PC-9 (cell line): ENCODE data around the gene RNF126. TPM values are rescaled to one million over a fixed set of nuclear protein-coding genes. Genes with fewer than 3 reads are reported as not detected.
A peak's percentile ranks its signal among the peaks of the same experiment; 100 is the strongest.
"Not testable (repeated sequence)": the region's sequence is repeated elsewhere in the genome, so short reads cannot be mapped to it uniquely, and the experiment has no call there.

Experiments
- BruUV-seq: library from RNA; stranded (reverse); fragments of 400-500 nt; replicated peaks from 2 replicates; lab custom pipeline; 2021; lab: Mats Ljungman, UMichigan
- CTCF ChIA-PET: fragments of 300-600 bp; sonication (Branson Sonifier 250); formaldehyde crosslinking; loops from one replicate; lab custom pipeline; 2022; ENCODE audit warnings: antibody characterized with exemption; lab: Charles Lee
- POLR2A ChIA-PET: fragments of 300-600 bp; sonication (Branson Sonifier 250); formaldehyde crosslinking; loops from one replicate; lab custom pipeline; 2022; ENCODE audit warnings: antibody characterized with exemption; ENCODE audit not compliant: unreplicated experiment; lab: Charles Lee
- DNase-seq, 2 experiments: peaks; one replicate each; pipeline versions ENCODE4 v3.0.0 to v3.0.0-alpha.2; 2015 to 2022; ENCODE audit warnings: mixed read lengths in 1 of 2
- H2AFZ ChIP-seq: fragments of 200-600 bp; sonication (generic); 2 replicates; pipeline ENCODE4 v1.8.1; 2017; ENCODE audit warnings: antibody characterized with exemption
- H3F3A ChIP-seq: fragments of 200-600 bp; sonication (generic); 2 replicates; pipeline ENCODE4 v1.8.1; 2017; ENCODE audit warnings: antibody characterized with exemption, mild to moderate bottlenecking, low read depth; ENCODE audit not compliant: insufficient read depth
- H3K27ac ChIP-seq: fragments of 200-600 bp; sonication (generic); 2 replicates; pipeline ENCODE4 v1.6.1; 2016; ENCODE audit warnings: mixed run types
- H3K27me3 ChIP-seq: fragments of 200-600 bp; sonication (generic); 2 replicates; pipeline ENCODE4 v1.6.1; 2016; ENCODE audit warnings: low read depth, mixed run types; ENCODE audit not compliant: insufficient read depth
- H3K36me3 ChIP-seq: fragments of 200-600 bp; sonication (generic); 2 replicates; pipeline ENCODE4 v1.6.1; 2016; ENCODE audit warnings: low read depth, mixed run types
- H3K4me1 ChIP-seq: fragments of 200-600 bp; sonication (generic); replicated peaks from 2 replicates; pipeline ENCODE4 v1.6.1; 2016; ENCODE audit warnings: mixed run types; ENCODE audit not compliant: insufficient read depth
- H3K4me2 ChIP-seq: fragments of 200-600 bp; sonication (generic); 2 replicates; pipeline ENCODE4 v1.6.1; 2017; ENCODE audit warnings: mixed run types
- H3K4me3 ChIP-seq: fragments of 200-600 bp; sonication (generic); 2 replicates; pipeline ENCODE4 v1.6.1; 2016; ENCODE audit warnings: mixed run types
- H3K79me2 ChIP-seq: fragments of 200-600 bp; sonication (generic); 2 replicates; pipeline ENCODE4 v1.6.1; 2017; ENCODE audit warnings: low read depth, mixed run types
- H3K9me2 ChIP-seq: fragments of 200-600 bp; sonication (generic); 2 replicates; pipeline ENCODE4 v1.8.1; 2017; ENCODE audit warnings: mild to moderate bottlenecking; ENCODE audit not compliant: insufficient read depth
- H3K9me3 ChIP-seq: fragments of 200-600 bp; sonication (generic); 2 replicates; pipeline ENCODE4 v1.8.1; 2016; ENCODE audit warnings: low read depth; ENCODE audit not compliant: insufficient read depth
- H4K20me1 ChIP-seq: fragments of 200-600 bp; sonication (generic); 2 replicates; pipeline ENCODE4 v1.8.1; 2017; ENCODE audit not compliant: insufficient read depth
- EZH2 ChIP-seq: fragments of 200-600 bp; sonication (generic); IDR thresholded peaks from 2 replicates; pipeline ENCODE4 v1.8.0; 2017; ENCODE audit warnings: antibody characterized with exemption, low read depth
- intact Hi-C: fragments of 100-400 bp; cut with micrococcal nuclease; formaldehyde crosslinking; loops from one replicate; pipeline ENCODE4 v1.10.0; 2022; ENCODE audit not compliant: unreplicated experiment
- total RNA-seq: library from RNA; stranded (reverse); gene quantifications from 2 replicates; pipeline ENCODE4 v1.2.3, GENCODE V29; 2021
- TF ChIP-seq, protein P1 (sequence below): fragments of 200-600 bp; sonication (generic); conservative IDR thresholded peaks from 2 replicates; pipeline ENCODE4 v1.6.1; 2017; ENCODE audit warnings: mixed run types, antibody characterized with exemption, mild to moderate bottlenecking, moderate library complexity

Gene RNF126
- total RNA-seq, 1 experiment from 2014 or later: 54.4 TPM

DNA sequence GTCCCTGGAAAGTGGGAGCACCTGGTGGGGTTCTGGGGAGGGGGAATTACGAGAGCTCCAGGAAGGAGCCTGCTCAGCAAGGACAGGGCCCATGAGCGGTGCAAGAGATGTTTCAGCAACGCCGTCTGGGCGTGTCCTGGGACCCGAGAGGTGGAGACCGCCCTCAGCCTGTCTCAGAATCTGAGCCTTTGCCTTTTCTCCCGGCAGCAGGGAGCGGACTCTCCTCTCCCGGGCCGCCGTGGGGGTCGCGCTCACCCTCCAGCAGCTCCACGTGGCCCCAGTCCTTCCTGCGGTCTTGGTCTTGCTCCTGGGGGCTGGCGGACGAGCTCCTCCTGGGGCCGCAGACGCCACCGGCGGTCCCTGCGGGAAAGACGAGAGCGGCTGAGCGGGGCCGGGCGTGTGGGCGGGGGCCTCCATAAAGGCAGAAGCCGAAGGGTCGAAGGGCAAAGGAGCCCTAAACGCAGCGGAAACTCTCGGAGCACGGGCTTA, 30.4 kb downstream of the RNF126 start:
- 0 out of 2 replicates have a peak, but pooled peaks cover 7% of the 10 kb centered on the region for H3K36me3 ChIP-seq
- intact Hi-C loops: no loop called here
- DNase-seq: peak in 1 of 2 experiments; percentile 50
- H3K9me3 ChIP-seq: no peaks in the 10 kb centered on the region
- no peaks in the 10 kb centered on the region for H3K27me3 ChIP-seq
- H3K9me2 ChIP-seq: no peaks in the 10 kb centered on the region
- CTCF ChIA-PET: no interaction called here
- H3K79me2 ChIP-seq: peaks cover 34% of the 10 kb centered on the region
- BruUV-seq: no TSS peak
- peak overlapping the region; percentile 87 for H3K4me3 ChIP-seq
- H3K4me1 ChIP-seq: peaks cover 8% of the 10 kb centered on the region
- TF ChIP-seq EZH2: no peak
- TF ChIP-seq, protein P1, sequence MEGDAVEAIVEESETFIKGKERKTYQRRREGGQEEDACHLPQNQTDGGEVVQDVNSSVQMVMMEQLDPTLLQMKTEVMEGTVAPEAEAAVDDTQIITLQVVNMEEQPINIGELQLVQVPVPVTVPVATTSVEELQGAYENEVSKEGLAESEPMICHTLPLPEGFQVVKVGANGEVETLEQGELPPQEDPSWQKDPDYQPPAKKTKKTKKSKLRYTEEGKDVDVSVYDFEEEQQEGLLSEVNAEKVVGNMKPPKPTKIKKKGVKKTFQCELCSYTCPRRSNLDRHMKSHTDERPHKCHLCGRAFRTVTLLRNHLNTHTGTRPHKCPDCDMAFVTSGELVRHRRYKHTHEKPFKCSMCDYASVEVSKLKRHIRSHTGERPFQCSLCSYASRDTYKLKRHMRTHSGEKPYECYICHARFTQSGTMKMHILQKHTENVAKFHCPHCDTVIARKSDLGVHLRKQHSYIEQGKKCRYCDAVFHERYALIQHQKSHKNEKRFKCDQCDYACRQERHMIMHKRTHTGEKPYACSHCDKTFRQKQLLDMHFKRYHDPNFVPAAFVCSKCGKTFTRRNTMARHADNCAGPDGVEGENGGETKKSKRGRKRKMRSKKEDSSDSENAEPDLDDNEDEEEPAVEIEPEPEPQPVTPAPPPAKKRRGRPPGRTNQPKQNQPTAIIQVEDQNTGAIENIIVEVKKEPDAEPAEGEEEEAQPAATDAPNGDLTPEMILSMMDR: no peak
- H3F3A ChIP-seq: 0 out of 2 replicates have a peak, but pooled peaks cover 8% of the 10 kb centered on the region
- POLR2A ChIA-PET: interaction anchor here (0.6 kb wide), 1 partner anchor 79 kb away, joined by 6 read pairs; no protein-coding TSS in a partner anchor
- no peak overlapping the region for H3K27ac ChIP-seq
- peak overlapping the region; percentile 97 for H2AFZ ChIP-seq
- peaks cover 11% of the 10 kb centered on the region for H4K20me1 ChIP-seq
- H3K4me2 ChIP-seq: peak overlapping the region; percentile 97

DNA sequence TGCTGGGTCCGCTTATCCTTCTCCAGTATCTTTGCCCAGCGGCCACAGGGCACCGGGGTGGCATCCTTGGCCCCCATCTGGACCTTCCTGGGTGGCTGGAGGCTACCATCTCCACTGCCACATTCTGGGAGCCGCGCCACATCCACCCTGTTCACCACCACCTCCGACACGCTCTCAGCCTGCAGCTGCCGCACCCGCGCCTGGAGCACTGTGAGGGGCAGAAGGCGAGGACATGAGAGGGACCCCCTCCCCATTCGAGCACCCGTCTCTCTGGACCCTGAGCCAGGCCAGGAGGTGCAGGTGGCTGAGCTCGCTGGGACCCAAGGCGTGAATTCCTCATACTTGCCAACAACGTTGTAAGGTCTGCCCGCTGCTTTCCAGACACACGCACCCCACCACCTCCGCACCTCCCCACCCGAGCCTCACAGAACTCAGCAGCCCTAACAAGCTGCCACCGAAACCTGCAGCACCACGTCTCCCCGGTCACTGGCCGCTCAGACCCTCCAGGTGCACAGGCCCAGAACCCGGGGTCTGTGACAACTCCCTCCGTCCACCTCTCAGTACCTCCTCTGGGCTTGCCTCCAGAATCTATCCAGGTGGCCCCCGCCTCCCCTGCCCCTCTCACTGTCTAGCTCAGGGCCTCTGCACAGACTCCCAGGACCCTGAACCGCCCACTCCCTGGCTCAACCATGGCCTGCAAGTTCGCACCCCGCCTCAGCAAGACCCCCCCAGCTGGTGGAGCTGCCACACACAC, 32.9 kb downstream of the RNF126 start:
- intact Hi-C loops: no loop called here
- ChIA-PET CTCF (no interaction called here), POLR2A (no interaction called here)
- Histone ChIP-seq H3K36me3 (0 out of 2 replicates have a peak, but pooled peaks cover 7% of the 10 kb centered on the region), H3K9me2 (no peaks in the 10 kb centered on the region), H4K20me1 (peaks cover 11% of the 10 kb centered on the region), H3F3A (0 out of 2 replicates have a peak, but pooled peaks cover 8% of the 10 kb centered on the region), H3K4me1 (peaks cover 8% of the 10 kb centered on the region), H3K9me3 (no peaks in the 10 kb centered on the region), H2AFZ (no peak overlapping the region), H3K27me3 (no peaks in the 10 kb centered on the region), H3K27ac (no peak overlapping the region), H3K79me2 (peaks cover 34% of the 10 kb centered on the region), H3K4me2 (no peak overlapping the region), H3K4me3 (no peak overlapping the region)
- no TSS peak for BruUV-seq
- no peak for TF ChIP-seq EZH2
- TF ChIP-seq, protein P1: no peak
- no peak for DNase-seq

DNA sequence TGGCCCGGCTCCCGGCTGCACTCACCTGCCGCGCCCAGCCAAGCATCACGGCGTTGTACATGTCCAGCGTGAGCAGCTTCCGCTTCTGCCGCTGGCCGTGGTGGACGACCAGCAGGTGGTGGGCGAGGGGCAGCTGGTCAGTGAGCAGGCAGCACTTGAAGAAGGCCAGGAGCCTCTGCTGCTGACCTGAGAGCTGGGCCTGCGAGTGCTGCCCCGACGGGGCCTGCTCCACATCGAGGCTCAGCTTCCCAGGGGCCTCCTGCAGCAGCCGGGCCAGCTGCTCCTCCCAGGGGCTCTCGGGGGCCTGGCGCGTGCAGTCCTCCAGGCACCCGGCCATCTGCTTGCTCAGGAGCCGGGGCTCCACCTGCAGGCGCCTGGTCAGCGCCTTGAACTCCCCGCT, 33.5 kb downstream of the RNF126 start:
- H3K4me1 ChIP-seq, H3K4me2 ChIP-seq, H3K27me3 ChIP-seq, POLR2A ChIA-PET, H2AFZ ChIP-seq, intact Hi-C loops, H3K27ac ChIP-seq, CTCF ChIA-PET, H3K9me3 ChIP-seq, BruUV-seq, H3F3A ChIP-seq, DNase-seq, H3K36me3 ChIP-seq, H3K9me2 ChIP-seq, H3K4me3 ChIP-seq: not testable (repeated sequence)
- Histone ChIP-seq H3K79me2 (peaks cover 34% of the 10 kb centered on the region), H4K20me1 (peaks cover 11% of the 10 kb centered on the region)
